Activated T-helper 1 cell treated with Interleukin-2 at 50 U/mL for 16 hours (primary cell): Measurements from ENCODE around the gene PARVG.
"Not testable (repeated sequence)": the region's sequence is repeated elsewhere in the genome, so short reads cannot be mapped to it uniquely, and the experiment has no call there.

Experiments used
- DNase-seq: peaks from one replicate; pipeline ENCODE4 v3.0.0-alpha.2; 2020; ENCODE audit warnings: low read depth

Gene PARVG

GRCh38 chr22:44211946-44212930 lies 31.5 kb downstream of the PARVG start:
- no peak for DNase-seq

GRCh38 chr22:44212936-44213335 lies 32.2 kb downstream of the PARVG start:
- no peak for DNase-seq

GRCh38 chr22:44213489-44214043 lies 32.8 kb downstream of the PARVG start:
- no peak for DNase-seq

GRCh38 chr22:44214187-44214586 lies 33.5 kb downstream of the PARVG start:
- DNase-seq = no peak

GRCh38 chr22:44214764-44215163 lies 34.0 kb downstream of the PARVG start:
- DNase-seq = no peak

- DNase-seq = no peak
Observed at GRCh38 chr22:44215287-44215686, 34.6 kb downstream of the PARVG start.

GRCh38 chr22:44217346-44217745 lies 36.6 kb downstream of the PARVG start:
- no peak for DNase-seq

GRCh38 chr22:44218071-44218470 lies 37.3 kb downstream of the PARVG start:
- DNase-seq = no peak

GRCh38 chr22:44219101-44219870 lies 38.6 kb downstream of the PARVG start:
- DNase-seq = no peak

GRCh38 chr22:44220727-44221680 lies 40.3 kb downstream of the PARVG start:
- no peak for DNase-seq

- no peak for DNase-seq
Observed at GRCh38 chr22:44221710-44222475, 41.2 kb downstream of the PARVG start.

GRCh38 chr22:44224166-44224565 lies 43.4 kb downstream of the PARVG start:
- DNase-seq = no peak

GRCh38 chr22:44225091-44225689 lies 44.5 kb downstream of the PARVG start:
- no peak for DNase-seq

- no peak for DNase-seq
Observed at GRCh38 chr22:44225812-44226211, 45.1 kb downstream of the PARVG start.

- no peak for DNase-seq
Observed at GRCh38 chr22:44229331-44229730, 48.6 kb downstream of the PARVG start.

GRCh38 chr22:44229809-44230208 lies 49.1 kb downstream of the PARVG start:
- DNase-seq = no peak

- DNase-seq = no peak
Observed at GRCh38 chr22:44231233-44231632, 50.5 kb downstream of the PARVG start.

- not testable (repeated sequence) for DNase-seq
Observed at GRCh38 chr22:44234372-44234771, 53.6 kb downstream of the PARVG start.

GRCh38 chr22:44237290-44237689 lies 56.6 kb downstream of the PARVG start:
- no peak for DNase-seq

GRCh38 chr22:44241121-44241520 lies 60.4 kb downstream of the PARVG start:
- not testable (repeated sequence) for DNase-seq
